A673 (cell line): ENCODE results near the gene CHTOP.

Experiments used
- CTCF ChIP-seq: fragments of 300-800, 200-600 bp; sonication (generic); conservative IDR thresholded peaks from 2 replicates; pipeline ENCODE4 v1.5.1; 2017; ENCODE audit warnings: low read depth, mild to moderate bottlenecking, antibody characterized with exemption, low read length, moderate library complexity, mixed read lengths
- EZH2 ChIP-seq: fragments of 200-600 bp; sonication (generic); IDR thresholded peaks from 2 replicates; pipeline ENCODE4 v1.6.1; 2017; ENCODE audit warnings: borderline replicate concordance, low read depth, mild to moderate bottlenecking, mixed read lengths, antibody characterized with exemption, low read length; ENCODE audit not compliant: poor library complexity, severe bottlenecking

- TF ChIP-seq CTCF = no peak
- no peak for TF ChIP-seq EZH2
Observed at GRCh38 chr1:153649137-153649862, 15.4 kb downstream of the CHTOP start.
